Measurements from ENCODE around the gene MED22.
"Not testable (repeated sequence)": the region's sequence is repeated elsewhere in the genome, so short reads cannot be mapped to it uniquely, and the experiment has no call there.

The MED22 gene

GRCh38 chr9:133393399-133393798, 45.5 kb upstream of the MED22 start:
- Histone ChIP-seq H3K79me1 (replicated peaks; ENCODE audit: low read length, poor library complexity, severe bottlenecking) (no peaks in the 10 kb centered on the region), H2BK15ac (ENCODE audit: low read depth, poor library complexity, severe bottlenecking) (no peak overlapping the region), H3K9ac (ENCODE audit: low read length) (no peak overlapping the region), H4K8ac (ENCODE audit: low read length) (no peak overlapping the region), H3K36me3 (ENCODE audit: control insufficient read depth in 1 of 2, insufficient read depth in 2 of 2, low read depth in 1 of 2, low read length in 2 of 2) (no peaks in the 10 kb centered on the region), H4K91ac (ENCODE audit: low read length) (no peak overlapping the region), H3K18ac (ENCODE audit: low read depth in 1 of 2, low read length in 2 of 2) (no peak overlapping the region), H3K4me3 (ENCODE audit: insufficient read depth in 1 of 2, low read depth in 1 of 2, low read length in 2 of 2) (no peak overlapping the region), H3K4me1 (ENCODE audit: control insufficient read depth, insufficient read depth, low read depth, low read length) (no peaks in the 10 kb centered on the region), H3K4me2 (ENCODE audit: low read length, poor library complexity, severe bottlenecking) (no peak overlapping the region), H2BK120ac (ENCODE audit: low read depth, low read length) (no peak overlapping the region), H3K27ac (ENCODE audit: low read length, poor library complexity, severe bottlenecking) (no peak overlapping the region), H3K23ac (ENCODE audit: low read length in 2 of 2) (no peak overlapping the region), H3K9me3 (ENCODE audit: control insufficient read depth, low read length) (no peaks in the 10 kb centered on the region), H2BK5ac (ENCODE audit: low read depth, low read length, poor library complexity, severe bottlenecking) (no peak overlapping the region), H2AFZ (ENCODE audit: low read depth, low read length) (no peak overlapping the region), H3K14ac (ENCODE audit: low read length in 2 of 2) (no peak overlapping the region), H2BK12ac (ENCODE audit: low read length in 2 of 2) (no peak overlapping the region), H3K27me3 (ENCODE audit: control insufficient read depth in 1 of 2, insufficient read depth in 1 of 2, low read length in 2 of 2) (peaks cover 39 to 59% of the 10 kb centered on the region in 2 experiments), H3K4ac (ENCODE audit: low read depth in 1 of 2, low read length in 2 of 2) (no peak overlapping the region), H2AK5ac (ENCODE audit: low read length, severe bottlenecking) (no peak overlapping the region)
- WGBS: 85% methylated on average over 3 of the region's 3 CpGs
- DNase-seq: no peak

- not testable (repeated sequence) for H3K4ac ChIP-seq (ENCODE audit: low read depth in 1 of 2, low read length in 2 of 2); DNase-seq; H3K23ac ChIP-seq (ENCODE audit: low read length in 2 of 2); H2BK15ac ChIP-seq (ENCODE audit: low read depth, poor library complexity, severe bottlenecking); H3K4me2 ChIP-seq (ENCODE audit: low read length, poor library complexity, severe bottlenecking); H2BK120ac ChIP-seq (ENCODE audit: low read depth, low read length); H3K79me1 ChIP-seq (replicated peaks; ENCODE audit: low read length, poor library complexity, severe bottlenecking); H2BK12ac ChIP-seq (ENCODE audit: low read length in 2 of 2); H3K4me3 ChIP-seq (ENCODE audit: insufficient read depth in 1 of 2, low read depth in 1 of 2, low read length in 2 of 2); H2AK5ac ChIP-seq (ENCODE audit: low read length, severe bottlenecking); H3K14ac ChIP-seq (ENCODE audit: low read length in 2 of 2); H4K8ac ChIP-seq (ENCODE audit: low read length); H2BK5ac ChIP-seq (ENCODE audit: low read depth, low read length, poor library complexity, severe bottlenecking); H2AFZ ChIP-seq (ENCODE audit: low read depth, low read length); H3K27ac ChIP-seq (ENCODE audit: low read length, poor library complexity, severe bottlenecking); H3K18ac ChIP-seq (ENCODE audit: low read depth in 1 of 2, low read length in 2 of 2); H3K9me3 ChIP-seq (ENCODE audit: control insufficient read depth, low read length); H3K36me3 ChIP-seq (ENCODE audit: control insufficient read depth in 1 of 2, insufficient read depth in 2 of 2, low read depth in 1 of 2, low read length in 2 of 2); H3K4me1 ChIP-seq (ENCODE audit: control insufficient read depth, insufficient read depth, low read depth, low read length); H4K91ac ChIP-seq (ENCODE audit: low read length); H3K9ac ChIP-seq (ENCODE audit: low read length)
- 94% methylated on average over 3 of the region's 3 CpGs for WGBS
- H3K27me3 ChIP-seq (ENCODE audit: control insufficient read depth in 1 of 2, insufficient read depth in 1 of 2, low read length in 2 of 2): peaks cover 30 to 52% of the 10 kb centered on the region in 2 experiments
These were observed 44.4 kb upstream of the MED22 start for GRCh38 chr9:133392308-133392707.

GRCh38 chr9:133391449-133391848, 43.5 kb upstream of the MED22 start:
- not testable (repeated sequence) for H3K14ac ChIP-seq (ENCODE audit: low read length in 2 of 2); H3K9ac ChIP-seq (ENCODE audit: low read length); H4K91ac ChIP-seq (ENCODE audit: low read length); H2AK5ac ChIP-seq (ENCODE audit: low read length, severe bottlenecking); H2AFZ ChIP-seq (ENCODE audit: low read depth, low read length); H3K23ac ChIP-seq (ENCODE audit: low read length in 2 of 2); H2BK15ac ChIP-seq (ENCODE audit: low read depth, poor library complexity, severe bottlenecking); H3K4ac ChIP-seq (ENCODE audit: low read depth in 1 of 2, low read length in 2 of 2); H3K4me3 ChIP-seq (ENCODE audit: insufficient read depth in 1 of 2, low read depth in 1 of 2, low read length in 2 of 2); H3K79me1 ChIP-seq (replicated peaks; ENCODE audit: low read length, poor library complexity, severe bottlenecking); H2BK12ac ChIP-seq (ENCODE audit: low read length in 2 of 2); H3K4me1 ChIP-seq (ENCODE audit: control insufficient read depth, insufficient read depth, low read depth, low read length); DNase-seq; H3K9me3 ChIP-seq (ENCODE audit: control insufficient read depth, low read length); H2BK5ac ChIP-seq (ENCODE audit: low read depth, low read length, poor library complexity, severe bottlenecking); H3K18ac ChIP-seq (ENCODE audit: low read depth in 1 of 2, low read length in 2 of 2); H4K8ac ChIP-seq (ENCODE audit: low read length); H3K27ac ChIP-seq (ENCODE audit: low read length, poor library complexity, severe bottlenecking); H3K36me3 ChIP-seq (ENCODE audit: control insufficient read depth in 1 of 2, insufficient read depth in 2 of 2, low read depth in 1 of 2, low read length in 2 of 2); H2BK120ac ChIP-seq (ENCODE audit: low read depth, low read length); H3K4me2 ChIP-seq (ENCODE audit: low read length, poor library complexity, severe bottlenecking)
- no CpG with 5 or more reads among the region's 4 CpGs for WGBS
- peaks cover 25 to 43% of the 10 kb centered on the region in 2 experiments for H3K27me3 ChIP-seq (ENCODE audit: control insufficient read depth in 1 of 2, insufficient read depth in 1 of 2, low read length in 2 of 2)

GRCh38 chr9:133390713-133391112, 42.8 kb upstream of the MED22 start:
- Histone ChIP-seq H3K9me3 (ENCODE audit: control insufficient read depth, low read length) (no peaks in the 10 kb centered on the region), H3K18ac (ENCODE audit: low read depth in 1 of 2, low read length in 2 of 2) (no peak overlapping the region), H3K9ac (ENCODE audit: low read length) (no peak overlapping the region), H2BK120ac (ENCODE audit: low read depth, low read length) (no peak overlapping the region), H3K27me3 (ENCODE audit: control insufficient read depth in 1 of 2, insufficient read depth in 1 of 2, low read length in 2 of 2) (peaks cover 24 to 37% of the 10 kb centered on the region in 2 experiments), H2AFZ (ENCODE audit: low read depth, low read length) (no peak overlapping the region), H3K36me3 (ENCODE audit: control insufficient read depth in 1 of 2, insufficient read depth in 2 of 2, low read depth in 1 of 2, low read length in 2 of 2) (no peaks in the 10 kb centered on the region), H2BK12ac (ENCODE audit: low read length in 2 of 2) (no peak overlapping the region), H3K23ac (ENCODE audit: low read length in 2 of 2) (no peak overlapping the region), H2BK5ac (ENCODE audit: low read depth, low read length, poor library complexity, severe bottlenecking) (no peak overlapping the region), H3K4me3 (ENCODE audit: insufficient read depth in 1 of 2, low read depth in 1 of 2, low read length in 2 of 2) (no peak overlapping the region), H4K91ac (ENCODE audit: low read length) (no peak overlapping the region), H4K8ac (ENCODE audit: low read length) (no peak overlapping the region), H2AK5ac (ENCODE audit: low read length, severe bottlenecking) (no peak overlapping the region), H3K79me1 (replicated peaks; ENCODE audit: low read length, poor library complexity, severe bottlenecking) (no peaks in the 10 kb centered on the region), H3K4ac (ENCODE audit: low read depth in 1 of 2, low read length in 2 of 2) (no peak overlapping the region), H3K14ac (ENCODE audit: low read length in 2 of 2) (no peak overlapping the region), H2BK15ac (ENCODE audit: low read depth, poor library complexity, severe bottlenecking) (no peak overlapping the region), H3K4me2 (ENCODE audit: low read length, poor library complexity, severe bottlenecking) (no peak overlapping the region), H3K4me1 (ENCODE audit: control insufficient read depth, insufficient read depth, low read depth, low read length) (no peaks in the 10 kb centered on the region), H3K27ac (ENCODE audit: low read length, poor library complexity, severe bottlenecking) (no peak overlapping the region)
- WGBS: 77% methylated on average over 7 of the region's 7 CpGs
- DNase-seq: no peak

Measured in mesenchymal stem cell (in vitro differentiated cells and primary cell).